Panc1 (cell line): Measurements from ENCODE around the gene HINFP. TPM values are rescaled to one million over a fixed set of nuclear protein-coding genes. Genes with fewer than 3 reads are reported as not detected.

Experiments used
- ATAC-seq: fragments of 200-7000 bp; cut with Tn5 transposase; 2 replicates; pipeline ENCODE4 v1.9.1; 2020; ENCODE audit warnings: mild to moderate bottlenecking, moderate library complexity
- BruUV-seq: library from RNA; stranded (reverse); fragments of 400-500 nt; replicated peaks from 2 replicates; lab custom pipeline; 2021; lab: Mats Ljungman, UMichigan
- CTCF ChIA-PET: fragments of 300-600 bp; sonication (Branson Sonifier 250); formaldehyde crosslinking; loops from one replicate; lab custom pipeline; 2022; ENCODE audit warnings: antibody characterized with exemption; lab: Charles Lee
- POLR2A ChIA-PET: fragments of 300-600 bp; sonication (Branson Sonifier 250); formaldehyde crosslinking; loops from one replicate; lab custom pipeline; 2022; ENCODE audit warnings: antibody characterized with exemption; lab: Charles Lee
- DNase-seq: peaks from one replicate; pipeline ENCODE4 v3.0.0-alpha.2; 2010; ENCODE audit warnings: low read depth, low spot score
- H3K27ac ChIP-seq: 2 replicates; pipeline ENCODE4 v1.5.1; 2011; ENCODE audit warnings: mild to moderate bottlenecking, low read length, inconsistent platforms
- H3K27me3 ChIP-seq: fragments of 200-500 bp; sonication (Bioruptor generic); 2 replicates; pipeline ENCODE4 v1.6.0; 2014; ENCODE audit warnings: low read length, inconsistent platforms; ENCODE audit not compliant: control insufficient read depth, insufficient read depth
- H3K36me3 ChIP-seq: fragments of 200-500 bp; sonication (Bioruptor generic); 2 replicates; pipeline ENCODE4 v1.5.1; 2014; ENCODE audit warnings: inconsistent platforms, mild to moderate bottlenecking, low read length, moderate library complexity; ENCODE audit not compliant: control insufficient read depth, insufficient read depth
- H3K4me1 ChIP-seq: 2 replicates; pipeline ENCODE4 v1.5.1; 2011; ENCODE audit warnings: inconsistent platforms, mild to moderate bottlenecking, low read length, moderate library complexity; ENCODE audit not compliant: control insufficient read depth, insufficient read depth
- H3K4me3 ChIP-seq, 2 experiments: 2 replicates each; pipeline ENCODE4 v1.5.1; 2011 to 2012; ENCODE audit warnings: low read depth in 2 of 2, low read length in 2 of 2, mild to moderate bottlenecking in 2 of 2, inconsistent platforms in 1 of 2, moderate library complexity in 1 of 2
- H3K9me3 ChIP-seq: fragments of 200-500 bp; sonication (Bioruptor generic); 2 replicates; pipeline ENCODE4 v1.5.1; 2014; ENCODE audit warnings: low read depth, mild to moderate bottlenecking, inconsistent platforms, low read length, moderate library complexity; ENCODE audit not compliant: control insufficient read depth, insufficient read depth
- CTCF ChIP-seq: fragments of 450-650 bp; IDR thresholded peaks from 2 replicates; pipeline ENCODE4 v1.5.1; 2017; ENCODE audit warnings: mild to moderate bottlenecking
- POLR2AphosphoS5 ChIP-seq: IDR thresholded peaks from 2 replicates; pipeline ENCODE4 v1.6.1; 2012; ENCODE audit warnings: mild to moderate bottlenecking, low read depth, low read length, moderate library complexity
- REST ChIP-seq, 2 experiments: IDR thresholded peaks; 2 replicates each; pipeline ENCODE4 v1.6.1; 2011 to 2012; ENCODE audit warnings: low read depth in 2 of 2, control low read depth in 1 of 2, low read length in 1 of 2, mild to moderate bottlenecking in 1 of 2, moderate library complexity in 1 of 2; ENCODE audit not compliant: insufficient read depth in 1 of 2
- SIN3A ChIP-seq: IDR thresholded peaks from 2 replicates; pipeline ENCODE4 v1.6.1; 2012; ENCODE audit warnings: low read depth, mild to moderate bottlenecking, low read length, moderate library complexity, borderline replicate concordance; ENCODE audit not compliant: insufficient read depth
- TCF7L2 ChIP-seq: IDR thresholded peaks from 2 replicates; pipeline ENCODE4 v1.6.1; 2011; ENCODE audit warnings: mild to moderate bottlenecking, low read depth, low read length, inconsistent platforms
- in situ Hi-C: cut with HindIII; loops from 2 replicates; pipeline ENCODE4 v1.10.0; 2016; ENCODE audit warnings: low sequenced_read_pairs, low pct_unique_long_range_greater_than_20kb
- intact Hi-C: fragments of 100-400 bp; cut with micrococcal nuclease; formaldehyde crosslinking; loops from one replicate; pipeline ENCODE4 v1.10.0; 2022; ENCODE audit not compliant: unreplicated experiment
- total RNA-seq: library from RNA; stranded (reverse); gene quantifications from one replicate; pipeline ENCODE4 v1.2.1, GENCODE V29; 2021; ENCODE audit not compliant: unreplicated experiment

Gene HINFP
- total RNA-seq, 1 experiment from 2014 or later, result 52.7 TPM

- Histone ChIP-seq H3K27ac (no peak overlapping the region), H3K4me1 (peaks cover 23% of the 10 kb centered on the region), H3K36me3 (peaks cover 4% of the 10 kb centered on the region), H3K4me3 (no peak overlapping the region), H3K9me3 (no peaks in the 10 kb centered on the region), H3K27me3 (no peaks in the 10 kb centered on the region)
- TF ChIP-seq CTCF (no peak), REST (IDR thresholded peaks at IDR 0.05; ENCODE audit: insufficient read depth in 1 of 2, low read depth in 2 of 2, low read length in 1 of 2) (no peak), TCF7L2 (no peak), SIN3A (no peak), POLR2AphosphoS5 (no peak)
- ChIA-PET CTCF (interaction anchor here (0.6 kb wide), 1 partner anchor 195 kb away, joined by 3 read pairs; no protein-coding TSS in a partner anchor), POLR2A (no interaction called here)
- no peak for DNase-seq
- BruUV-seq, result no TSS peak
- intact Hi-C loops (no loop called here), in situ Hi-C loops (no loop called here)
- ATAC-seq, result no peak
Observed at GRCh38 chr11:119088406-119088805, 33.0 kb upstream of the HINFP start.

GRCh38 chr11:119089319-119089718 lies 32.1 kb upstream of the HINFP start:
- POLR2A ChIA-PET, result interaction anchor here (0.5 to 0.7 kb wide), 3 partner anchors 16 to 95 kb away, joined by 3 to 7 read pairs (median 6); partner anchors contain the start of gene VPS11
- DNase-seq, result no peak
- peaks cover 6% of the 10 kb centered on the region for H3K36me3 ChIP-seq
- no peak overlapping the region for H3K27ac ChIP-seq
- no peak for ATAC-seq
- intact Hi-C loops, result no loop called here
- BruUV-seq, result no TSS peak
- no peaks in the 10 kb centered on the region for H3K9me3 ChIP-seq
- peaks cover 24% of the 10 kb centered on the region for H3K4me1 ChIP-seq
- in situ Hi-C loops, result no loop called here
- no peak overlapping the region for H3K4me3 ChIP-seq
- H3K27me3 ChIP-seq, result no peaks in the 10 kb centered on the region
- CTCF ChIA-PET, result no interaction called here
- no peak for TF ChIP-seq REST (IDR thresholded peaks at IDR 0.05; ENCODE audit: insufficient read depth in 1 of 2, low read depth in 2 of 2, low read length in 1 of 2)
- no peak for TF ChIP-seq TCF7L2
